ENCODE measurements around the gene CLMP. TPM values are rescaled to one million over a fixed set of nuclear protein-coding genes. Genes with fewer than 3 reads are reported as not detected.

CLMP gene
- total and polyA plus RNA-seq, 4 experiments from 2014 or later: 0.41 to 0.97 (median 0.53) TPM

DNA sequence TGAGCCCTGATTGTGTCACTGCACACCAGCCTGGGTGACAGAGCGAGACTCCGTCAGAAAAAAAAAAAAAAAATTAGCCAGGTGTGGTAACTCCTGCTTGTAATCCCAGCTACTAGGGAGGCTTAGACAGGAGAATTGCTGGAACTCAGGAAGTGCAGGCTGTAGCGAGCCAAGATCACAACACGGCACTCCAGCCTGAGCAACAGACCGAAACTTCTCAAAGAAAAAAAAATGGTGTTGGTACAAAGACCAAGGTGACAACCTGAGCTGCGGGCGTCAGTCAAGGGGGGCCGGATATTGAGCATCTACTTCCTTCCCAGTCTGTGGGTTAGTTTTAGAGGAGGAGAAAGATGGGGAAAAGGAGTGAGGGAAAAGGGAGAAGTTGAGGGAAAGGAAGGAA, 84.7 kb downstream of the CLMP start:
- Mint-ChIP-seq H3K36me3 (no peaks in the 10 kb centered on the region), H3K27ac (no peak overlapping the region), H3K4me3 (peak overlapping the region in 5 of 8 donors; percentile 7 to 57 (median 23)), H3K4me1 (peaks cover 5 to 9% (median 6%) of the 10 kb centered on the region in 4 donors), H3K27me3 (no peaks in the 10 kb centered on the region), H3K9me3 (peaks cover 0 to under 1% (median 0%) of the 10 kb centered on the region in 8 donors)
- H3K27ac ChIP-seq (ENCODE audit: low read depth, low read length): no peak overlapping the region
- ChIA-PET POLR2A (ENCODE audit: partially characterized antibody) (interaction anchor here (0.6 to 2.2 kb wide), 8 partner anchors 10 to 137 kb away, joined by 3 to 8 read pairs (median 4); partner anchors contain the start of gene HSPA8), CTCF (ENCODE audit: partially characterized antibody) (interaction anchor here (0.6 to 16.6 kb wide), 22 partner anchors 9 to 368 kb away, joined by 3 to 414 read pairs (median 6); partner anchors contain the start of gene HSPA8)
- H3K27me3 ChIP-seq (ENCODE audit: insufficient read depth, low read length): no peaks in the 10 kb centered on the region
- no peak overlapping the region for H3K4me3 ChIP-seq (ENCODE audit: low read length in 2 of 2)
- intact Hi-C loops (cut with micrococcal nuclease): no loop called here
- H3K4me1 ChIP-seq (ENCODE audit: insufficient read depth, low read length): peaks cover 5% of the 10 kb centered on the region
- no peaks in the 10 kb centered on the region for H3K36me3 ChIP-seq (ENCODE audit: insufficient read depth, low read length)
- no peak for DNase-seq
- no peaks in the 10 kb centered on the region for H3K9me3 ChIP-seq (ENCODE audit: control insufficient read depth in 1 of 2, low read length in 2 of 2)

DNA sequence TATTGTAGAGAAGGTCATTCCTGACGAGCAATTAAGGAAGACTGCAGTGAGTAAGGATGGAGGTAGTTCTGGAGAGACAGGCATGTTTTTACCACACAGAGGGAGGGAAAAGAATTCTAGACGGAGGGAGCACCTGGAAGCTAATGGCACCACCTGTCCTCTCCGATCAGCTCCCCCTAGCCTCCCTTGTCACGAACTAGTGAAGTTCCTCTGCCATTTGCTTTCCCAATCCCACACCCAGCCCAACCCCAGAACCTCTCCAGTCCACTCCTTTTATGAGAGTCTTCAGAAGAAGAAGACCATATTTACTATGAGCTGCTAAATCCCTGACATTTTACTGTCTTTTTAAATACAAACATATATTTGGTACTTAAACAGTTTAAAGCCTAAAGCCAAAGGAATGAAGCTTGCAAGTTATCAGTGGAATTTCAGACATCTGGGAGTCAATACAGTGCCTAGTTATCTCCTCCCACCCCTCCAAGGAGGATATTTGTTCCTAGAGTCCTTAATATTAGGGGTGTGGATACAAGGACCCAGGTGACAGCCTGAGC, 87.0 kb downstream of the CLMP start:
- H3K27me3 ChIP-seq (ENCODE audit: insufficient read depth, low read length): no peaks in the 10 kb centered on the region
- Mint-ChIP-seq H3K27ac (no peak overlapping the region), H3K27me3 (no peaks in the 10 kb centered on the region), H3K4me3 (no peak overlapping the region), H3K4me1 (peaks cover 12 to 16% (median 13%) of the 10 kb centered on the region in 4 donors), H3K36me3 (no peaks in the 10 kb centered on the region), H3K9me3 (no peaks in the 10 kb centered on the region)
- no peak overlapping the region for H3K4me3 ChIP-seq (ENCODE audit: low read length in 2 of 2)
- POLR2A ChIA-PET (ENCODE audit: partially characterized antibody): interaction anchor here (1.4 kb wide), 1 partner anchor 55 kb away, joined by 4 read pairs; no protein-coding TSS in a partner anchor
- H3K4me1 ChIP-seq (ENCODE audit: insufficient read depth, low read length): peaks cover 9% of the 10 kb centered on the region
- no peaks in the 10 kb centered on the region for H3K9me3 ChIP-seq (ENCODE audit: control insufficient read depth in 1 of 2, low read length in 2 of 2)
- H3K36me3 ChIP-seq (ENCODE audit: insufficient read depth, low read length): no peaks in the 10 kb centered on the region
- CTCF ChIA-PET (ENCODE audit: partially characterized antibody): interaction anchor here (1.0 to 16.6 kb wide), 6 partner anchors 7 to 153 kb away, joined by 4 to 414 read pairs (median 36); partner anchors contain the start of gene HSPA8
- no peak overlapping the region for H3K27ac ChIP-seq (ENCODE audit: low read depth, low read length)
- intact Hi-C loops (cut with micrococcal nuclease): no loop called here
- no peak for DNase-seq

DNA sequence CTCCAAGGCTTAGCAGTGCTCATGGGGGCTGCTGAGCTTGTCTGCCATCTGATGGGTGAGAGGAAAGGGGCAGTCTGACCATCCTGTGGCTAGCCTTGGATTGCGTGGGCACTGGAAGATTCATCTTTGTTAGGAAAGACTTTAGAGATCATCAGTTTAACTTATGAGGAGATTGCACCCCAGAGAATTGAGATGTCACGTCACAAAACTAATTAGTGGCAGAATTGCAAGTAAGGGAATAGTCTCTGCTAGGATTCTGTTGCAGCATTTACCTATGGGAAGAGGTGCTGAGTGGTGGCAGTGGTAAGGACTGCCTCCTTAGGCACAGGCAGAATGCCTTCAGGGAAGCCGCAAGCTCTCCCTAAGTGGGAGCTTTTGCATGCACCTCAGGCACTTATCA, 90.4 kb downstream of the CLMP start:
- peaks cover 16% of the 10 kb centered on the region for H3K4me1 ChIP-seq (ENCODE audit: insufficient read depth, low read length)
- no peaks in the 10 kb centered on the region for H3K9me3 ChIP-seq (ENCODE audit: control insufficient read depth in 1 of 2, low read length in 2 of 2)
- Mint-ChIP-seq H3K36me3 (no peaks in the 10 kb centered on the region), H3K4me1 (peaks cover 15 to 34% (median 23%) of the 10 kb centered on the region in 4 donors), H3K9me3 (no peaks in the 10 kb centered on the region), H3K27me3 (no peaks in the 10 kb centered on the region), H3K27ac (peak overlapping the region in 1 of 7 donors; percentile 15), H3K4me3 (no peak overlapping the region)
- H3K4me3 ChIP-seq (ENCODE audit: low read length in 2 of 2): no peak overlapping the region
- DNase-seq: no peak
- POLR2A ChIA-PET (ENCODE audit: partially characterized antibody): interaction anchor here (0.9 to 14.1 kb wide), 3 partner anchors 17 to 46 kb away, joined by 3 to 236 read pairs (median 38); partner anchors contain the start of gene HSPA8
- H3K36me3 ChIP-seq (ENCODE audit: insufficient read depth, low read length): no peaks in the 10 kb centered on the region
- H3K27ac ChIP-seq (ENCODE audit: low read depth, low read length): no peak overlapping the region
- intact Hi-C loops (cut with micrococcal nuclease): no loop called here
- CTCF ChIA-PET (ENCODE audit: partially characterized antibody): interaction anchor here (0.8 to 16.6 kb wide), 8 partner anchors 16 to 156 kb away, joined by 4 to 414 read pairs (median 50); partner anchors contain the start of gene HSPA8
- H3K27me3 ChIP-seq (ENCODE audit: insufficient read depth, low read length): no peaks in the 10 kb centered on the region

DNA sequence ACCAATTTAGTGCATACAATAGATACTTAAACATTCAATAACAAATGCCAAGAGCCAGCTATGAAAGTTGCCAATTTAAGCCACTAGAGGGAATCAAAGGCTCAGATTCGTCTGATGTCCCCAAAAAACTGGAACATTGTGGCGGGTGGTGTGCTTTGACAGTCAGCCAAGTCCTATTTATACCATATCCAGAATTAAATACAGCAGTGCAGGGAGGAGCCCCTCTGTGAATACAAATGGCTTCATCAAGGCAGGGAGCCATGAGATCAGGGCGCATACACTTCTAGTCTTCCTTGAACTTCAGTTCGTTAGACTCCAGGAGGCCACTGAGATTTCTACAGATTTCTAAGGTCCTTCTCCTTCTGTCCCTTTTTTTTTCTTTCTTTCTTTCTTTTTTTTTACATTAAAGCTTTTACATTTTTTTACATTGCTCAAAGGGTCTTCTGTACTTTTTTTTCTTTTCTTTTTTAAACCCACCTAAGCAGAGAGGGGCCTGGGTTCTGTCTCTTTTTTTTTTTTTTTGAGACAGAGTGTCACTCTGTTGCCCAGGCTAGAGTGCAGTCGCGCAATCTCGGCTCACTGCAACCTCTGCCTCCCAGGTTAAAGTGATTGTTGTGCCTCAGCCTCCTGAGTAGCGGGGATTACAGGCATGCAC, 91.6 kb downstream of the CLMP start:
- DNase-seq: peak in 4 of 5 donors; percentile 50 to 55 (median 52)
- Mint-ChIP-seq H3K27me3 (no peaks in the 10 kb centered on the region), H3K36me3 (peaks cover 0 to 3% of the 10 kb centered on the region in 2 donors), H3K4me1 (peaks cover 17 to 37% (median 26%) of the 10 kb centered on the region in 4 donors), H3K9me3 (no peaks in the 10 kb centered on the region), H3K4me3 (no peak overlapping the region), H3K27ac (peak overlapping the region in 3 of 7 donors; percentile 1 to 85 (median 59))
- intact Hi-C loops (cut with micrococcal nuclease): loop anchor here (1.0 kb wide), 5 partner anchors 16 to 158 kb away; partner anchors contain the start of gene HSPA8
- ChIA-PET CTCF (ENCODE audit: partially characterized antibody) (interaction anchor here (0.7 to 16.6 kb wide), 26 partner anchors 7 to 475 kb away, joined by 3 to 414 read pairs (median 5); partner anchors contain the start of gene HSPA8), POLR2A (ENCODE audit: partially characterized antibody) (interaction anchor here (0.9 to 14.1 kb wide), 11 partner anchors 9 to 144 kb away, joined by 3 to 236 read pairs (median 7); partner anchors contain the start of gene HSPA8)
- no peak overlapping the region for H3K4me3 ChIP-seq (ENCODE audit: low read length in 2 of 2)
- no peaks in the 10 kb centered on the region for H3K27me3 ChIP-seq (ENCODE audit: insufficient read depth, low read length)
- no peaks in the 10 kb centered on the region for H3K9me3 ChIP-seq (ENCODE audit: control insufficient read depth in 1 of 2, low read length in 2 of 2)
- H3K36me3 ChIP-seq (ENCODE audit: insufficient read depth, low read length): no peaks in the 10 kb centered on the region
- H3K4me1 ChIP-seq (ENCODE audit: insufficient read depth, low read length): peaks cover 16% of the 10 kb centered on the region
- H3K27ac ChIP-seq (ENCODE audit: low read depth, low read length): no peak overlapping the region

DNA sequence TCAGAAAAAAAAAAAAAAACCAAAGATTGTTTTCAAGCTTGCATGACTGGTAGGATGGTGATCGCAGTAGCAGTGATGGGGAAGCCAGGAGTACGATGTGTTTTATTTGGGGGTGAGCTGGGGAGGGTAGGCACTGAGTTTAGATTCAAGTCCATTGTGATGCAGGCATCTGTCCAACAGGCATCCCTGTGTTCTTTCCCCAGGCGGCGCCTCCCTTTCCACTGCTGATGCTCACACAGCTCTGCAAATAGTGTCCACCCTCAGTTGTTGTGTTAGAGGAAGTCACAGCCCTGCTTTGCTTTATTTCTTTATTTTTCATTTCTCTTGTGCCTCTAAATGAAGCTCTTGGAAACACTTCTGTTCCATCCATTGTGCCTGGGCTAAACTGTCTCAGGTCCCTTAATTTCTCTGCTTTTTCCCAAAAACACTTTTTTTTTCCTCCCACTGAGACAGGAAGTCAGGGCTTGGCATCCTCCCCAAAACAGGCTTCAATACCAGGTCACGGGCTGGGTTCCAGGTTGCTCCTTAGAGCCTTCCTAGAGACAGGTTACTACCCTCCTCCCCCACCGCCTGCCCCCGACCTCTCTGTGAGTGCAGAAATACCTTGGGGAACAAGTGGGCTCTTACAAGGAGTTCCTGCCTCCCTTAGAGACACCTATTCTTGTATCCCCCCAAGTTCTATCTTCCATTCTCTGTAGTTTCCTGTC, 94.5 kb downstream of the CLMP start:
- Mint-ChIP-seq H3K36me3 (peaks cover 2 to 10% of the 10 kb centered on the region in 2 donors), H3K27me3 (no peaks in the 10 kb centered on the region), H3K27ac (peak overlapping the region; percentile 43 to 93 (median 87)), H3K9me3 (no peaks in the 10 kb centered on the region), H3K4me1 (peaks cover 15 to 37% (median 26%) of the 10 kb centered on the region in 4 donors), H3K4me3 (peak overlapping the region; percentile 7 to 65 (median 34))
- peaks cover 16% of the 10 kb centered on the region for H3K4me1 ChIP-seq (ENCODE audit: insufficient read depth, low read length)
- no peak overlapping the region for H3K27ac ChIP-seq (ENCODE audit: low read depth, low read length)
- H3K9me3 ChIP-seq (ENCODE audit: control insufficient read depth in 1 of 2, low read length in 2 of 2): no peaks in the 10 kb centered on the region
- H3K27me3 ChIP-seq (ENCODE audit: insufficient read depth, low read length): no peaks in the 10 kb centered on the region
- CTCF ChIA-PET (ENCODE audit: partially characterized antibody): interaction anchor here (0.7 to 16.6 kb wide), 8 partner anchors 10 to 237 kb away, joined by 3 to 414 read pairs (median 65); partner anchors contain the start of gene HSPA8
- intact Hi-C loops (cut with micrococcal nuclease): no loop called here
- no peak overlapping the region for H3K4me3 ChIP-seq (ENCODE audit: low read length in 2 of 2)
- no peaks in the 10 kb centered on the region for H3K36me3 ChIP-seq (ENCODE audit: insufficient read depth, low read length)
- no peak for DNase-seq
- POLR2A ChIA-PET (ENCODE audit: partially characterized antibody): interaction anchor here (1.2 to 14.1 kb wide), 6 partner anchors 9 to 42 kb away, joined by 4 to 236 read pairs (median 15); partner anchors contain the start of gene HSPA8

DNA sequence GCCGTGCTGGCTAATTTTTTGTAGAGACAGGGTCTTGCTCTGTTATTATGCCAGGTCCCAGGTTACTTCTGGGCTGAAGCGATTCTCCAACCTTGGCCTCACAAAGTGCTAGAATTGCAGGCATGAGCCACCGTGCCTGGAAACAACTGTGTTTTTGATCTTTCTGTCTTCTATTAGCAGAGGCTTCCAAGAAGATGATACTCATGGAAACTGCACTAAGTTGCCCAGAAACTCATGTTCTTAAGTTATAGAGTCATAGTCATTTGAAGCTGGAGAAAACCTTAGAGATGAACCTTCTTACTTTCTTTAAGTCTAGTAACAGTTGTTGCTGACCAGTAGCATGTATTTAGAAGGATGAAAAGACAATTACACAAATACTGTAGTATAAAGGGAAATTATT, 96.1 kb downstream of the CLMP start:
- Mint-ChIP-seq H3K4me3 (no peak overlapping the region), H3K27ac (peak overlapping the region in 1 of 7 donors; percentile 18), H3K27me3 (no peaks in the 10 kb centered on the region), H3K36me3 (peaks cover 2 to 10% of the 10 kb centered on the region in 2 donors), H3K4me1 (peaks cover 14 to 31% (median 24%) of the 10 kb centered on the region in 4 donors), H3K9me3 (no peaks in the 10 kb centered on the region)
- Histone ChIP-seq H3K36me3 (ENCODE audit: insufficient read depth, low read length) (no peaks in the 10 kb centered on the region), H3K27me3 (ENCODE audit: insufficient read depth, low read length) (no peaks in the 10 kb centered on the region), H3K4me3 (ENCODE audit: low read length in 2 of 2) (no peak overlapping the region), H3K9me3 (ENCODE audit: control insufficient read depth in 1 of 2, low read length in 2 of 2) (no peaks in the 10 kb centered on the region), H3K27ac (ENCODE audit: low read depth, low read length) (no peak overlapping the region), H3K4me1 (ENCODE audit: insufficient read depth, low read length) (peaks cover 16% of the 10 kb centered on the region)
- POLR2A ChIA-PET (ENCODE audit: partially characterized antibody): interaction anchor here (2.5 to 14.1 kb wide), 2 partner anchors 10 to 40 kb away, joined by 17 to 236 read pairs; partner anchors contain the start of gene HSPA8
- no peak for DNase-seq
- CTCF ChIA-PET (ENCODE audit: partially characterized antibody): interaction anchor here (0.9 to 14.6 kb wide), 5 partner anchors 10 to 162 kb away, joined by 4 to 414 read pairs (median 67); partner anchors contain the start of gene HSPA8
- intact Hi-C loops (cut with micrococcal nuclease): loop anchor here (1.0 kb wide), 1 partner anchor 21 kb away; no protein-coding TSS in a partner anchor

Data from CD4-positive, alpha-beta memory T cell (primary cell).